PFSK-1 (cell line): ENCODE data around the gene KMT2C.

Source experiments
- FOXP2 ChIP-seq: optimal IDR thresholded peaks from 2 replicates; pipeline ENCODE3; 2011; ENCODE audit warnings: borderline replicate concordance, control low read depth, inconsistent platforms; ENCODE audit not compliant: insufficient read depth; ENCODE audit errors: extremely low read length, extremely low read depth
- POLR2AphosphoS5 ChIP-seq: IDR thresholded peaks from 2 replicates; pipeline ENCODE4 v1.6.1; 2012; ENCODE audit warnings: low read depth, mild to moderate bottlenecking, control low read depth, low read length, moderate library complexity
- SIN3A ChIP-seq: IDR thresholded peaks from 2 replicates; pipeline ENCODE4 v1.6.1; 2012; ENCODE audit warnings: mild to moderate bottlenecking, low read length, moderate library complexity, borderline replicate concordance; ENCODE audit not compliant: insufficient read depth
- TAF1 ChIP-seq: IDR thresholded peaks from 2 replicates; pipeline ENCODE4 v1.6.1; 2012; ENCODE audit warnings: low read length, control low read depth, borderline replicate concordance; ENCODE audit not compliant: insufficient read depth
- TF ChIP-seq, protein P1 (sequence below), 2 experiments: IDR thresholded peaks; 2 replicates each; pipeline versions ENCODE4 v1.6.1 to v1.8.0; 2011 to 2012; ENCODE audit warnings: low read depth in 2 of 2, low read length in 2 of 2, control low read depth in 1 of 2, inconsistent platforms in 1 of 2, mild to moderate bottlenecking in 1 of 2, moderate library complexity in 1 of 2; ENCODE audit not compliant: insufficient read depth in 1 of 2

DNA sequence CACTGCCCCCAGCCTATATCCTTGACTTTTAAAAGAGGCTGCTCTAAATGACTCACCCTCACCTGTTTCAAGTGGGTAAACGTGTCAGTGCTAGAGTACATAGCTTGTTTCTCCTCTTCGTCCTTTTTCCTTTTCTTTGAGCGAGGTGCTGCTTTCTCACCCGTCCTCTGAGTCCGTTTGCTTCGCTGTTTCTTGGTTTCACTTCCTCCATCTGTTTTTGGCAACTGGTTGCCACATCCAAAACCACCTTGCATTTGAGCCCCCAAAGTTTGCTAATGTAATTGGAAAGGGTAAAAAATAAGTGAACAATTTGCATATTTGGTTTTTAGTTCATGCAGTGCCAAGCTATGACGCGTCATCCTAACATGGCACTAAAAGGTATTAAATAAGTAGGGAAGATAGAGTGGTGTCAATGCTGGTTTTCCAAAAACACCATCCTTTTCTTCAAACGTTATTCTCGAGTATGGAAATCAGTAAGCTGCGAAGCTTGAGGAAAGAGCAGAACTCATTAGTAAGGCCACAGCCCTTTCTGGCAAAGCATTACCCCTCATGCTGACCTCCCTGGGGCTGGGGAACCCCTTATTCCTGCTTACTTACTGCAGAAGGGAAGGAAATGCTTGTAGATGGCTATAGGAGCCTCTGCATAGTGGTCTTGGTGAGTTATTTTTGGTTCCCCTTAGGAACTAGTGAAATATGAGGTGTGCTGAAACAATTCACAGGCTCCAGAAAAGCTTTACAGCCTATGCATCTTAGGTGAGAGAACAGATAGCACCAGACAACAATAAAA, 276.8 kb downstream of the KMT2C start:
- TF ChIP-seq POLR2AphosphoS5 (no peak), SIN3A (no peak), TAF1 (no peak), FOXP2 (no peak)
- TF ChIP-seq, protein P1, sequence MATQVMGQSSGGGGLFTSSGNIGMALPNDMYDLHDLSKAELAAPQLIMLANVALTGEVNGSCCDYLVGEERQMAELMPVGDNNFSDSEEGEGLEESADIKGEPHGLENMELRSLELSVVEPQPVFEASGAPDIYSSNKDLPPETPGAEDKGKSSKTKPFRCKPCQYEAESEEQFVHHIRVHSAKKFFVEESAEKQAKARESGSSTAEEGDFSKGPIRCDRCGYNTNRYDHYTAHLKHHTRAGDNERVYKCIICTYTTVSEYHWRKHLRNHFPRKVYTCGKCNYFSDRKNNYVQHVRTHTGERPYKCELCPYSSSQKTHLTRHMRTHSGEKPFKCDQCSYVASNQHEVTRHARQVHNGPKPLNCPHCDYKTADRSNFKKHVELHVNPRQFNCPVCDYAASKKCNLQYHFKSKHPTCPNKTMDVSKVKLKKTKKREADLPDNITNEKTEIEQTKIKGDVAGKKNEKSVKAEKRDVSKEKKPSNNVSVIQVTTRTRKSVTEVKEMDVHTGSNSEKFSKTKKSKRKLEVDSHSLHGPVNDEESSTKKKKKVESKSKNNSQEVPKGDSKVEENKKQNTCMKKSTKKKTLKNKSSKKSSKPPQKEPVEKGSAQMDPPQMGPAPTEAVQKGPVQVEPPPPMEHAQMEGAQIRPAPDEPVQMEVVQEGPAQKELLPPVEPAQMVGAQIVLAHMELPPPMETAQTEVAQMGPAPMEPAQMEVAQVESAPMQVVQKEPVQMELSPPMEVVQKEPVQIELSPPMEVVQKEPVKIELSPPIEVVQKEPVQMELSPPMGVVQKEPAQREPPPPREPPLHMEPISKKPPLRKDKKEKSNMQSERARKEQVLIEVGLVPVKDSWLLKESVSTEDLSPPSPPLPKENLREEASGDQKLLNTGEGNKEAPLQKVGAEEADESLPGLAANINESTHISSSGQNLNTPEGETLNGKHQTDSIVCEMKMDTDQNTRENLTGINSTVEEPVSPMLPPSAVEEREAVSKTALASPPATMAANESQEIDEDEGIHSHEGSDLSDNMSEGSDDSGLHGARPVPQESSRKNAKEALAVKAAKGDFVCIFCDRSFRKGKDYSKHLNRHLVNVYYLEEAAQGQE (IDR thresholded peaks at IDR 0.05; ENCODE audit: insufficient read depth in 1 of 2, low read depth in 2 of 2, low read length in 2 of 2) = no peak
